Urothelium cell line (cell line): Measurements from ENCODE around the gene BRD2.
A peak's percentile ranks its signal among the peaks of the same experiment; 100 is the strongest.

Source experiments
- DNase-seq: peaks from one replicate; pipeline ENCODE4 v3.0.0; 2011; ENCODE audit warnings: low spot score, mixed read lengths
- FAIRE-seq: peaks from 2 replicates; lab custom pipeline; 2011; peaks lifted over from hg19 to GRCh38; lab: Jason Lieb, UNC

BRD2 gene

GRCh38 chr6:32971242-32971580 is 2.8 kb downstream of the BRD2 start:
- DNase-seq, result no peak
- FAIRE-seq, result no peak

GRCh38 chr6:32971581-32972352 is 3.4 kb downstream of the BRD2 start:
- FAIRE-seq (no peak), DNase-seq (peak; percentile 95)

- DNase-seq (no peak), FAIRE-seq (no peak)
Measured at GRCh38 chr6:32972353-32973143, 4.2 kb downstream of the BRD2 start.

GRCh38 chr6:32973144-32974015 is 5.0 kb downstream of the BRD2 start:
- no peak for FAIRE-seq
- no peak for DNase-seq

GRCh38 chr6:32974016-32974333 is 5.6 kb downstream of the BRD2 start:
- peak; percentile 42 for DNase-seq
- no peak for FAIRE-seq

GRCh38 chr6:32974541-32975308 is 6.3 kb downstream of the BRD2 start:
- no peak for FAIRE-seq
- DNase-seq, result no peak

- no peak for DNase-seq
- FAIRE-seq, result no peak
Measured at GRCh38 chr6:32975886-32976285, 7.5 kb downstream of the BRD2 start.

- DNase-seq (no peak), FAIRE-seq (no peak)
Measured at GRCh38 chr6:32976334-32977069, 8.1 kb downstream of the BRD2 start.

- DNase-seq (no peak), FAIRE-seq (no peak)
Measured at GRCh38 chr6:32977272-32977952, 9.0 kb downstream of the BRD2 start.

- FAIRE-seq (no peak), DNase-seq (no peak)
Measured at GRCh38 chr6:32977953-32978324, 9.5 kb downstream of the BRD2 start.

GRCh38 chr6:32979720-32980487 is 11.5 kb downstream of the BRD2 start:
- FAIRE-seq (no peak), DNase-seq (no peak)

- DNase-seq, result no peak
- FAIRE-seq, result no peak
Measured at GRCh38 chr6:32980488-32981038, 12.2 kb downstream of the BRD2 start.

GRCh38 chr6:32982084-32982701 is 13.8 kb downstream of the BRD2 start:
- no peak for DNase-seq
- FAIRE-seq, result no peak

- FAIRE-seq (no peak), DNase-seq (no peak)
Measured at GRCh38 chr6:32982702-32983492, 14.5 kb downstream of the BRD2 start.

- FAIRE-seq (no peak), DNase-seq (no peak)
Measured at GRCh38 chr6:32983493-32983848, 15.1 kb downstream of the BRD2 start.

GRCh38 chr6:32983964-32984621 is 15.7 kb downstream of the BRD2 start:
- no peak for FAIRE-seq

More at GRCh38 chr6:32983964-32984621, 15.7 kb downstream of the BRD2 start:
- no peak for DNase-seq
